ENCODE results near the gene MED13L.

MED13L gene

GRCh38 chr12:116068853-116069252 is 208.6 kb downstream of the MED13L start:
- ATAC-seq: no peak
- H3K27me3 Mint-ChIP-seq: no peaks in the 10 kb centered on the region
- H3K27ac Mint-ChIP-seq: peak overlapping the region; percentile 16
- no peak overlapping the region for H3K4me3 Mint-ChIP-seq
- H3K4me1 Mint-ChIP-seq: peaks cover 48% of the 10 kb centered on the region
- H3K36me3 Mint-ChIP-seq: no peaks in the 10 kb centered on the region
- no peaks in the 10 kb centered on the region for H3K9me3 Mint-ChIP-seq

- Mint-ChIP-seq H3K4me3 (no peak overlapping the region), H3K27ac (peak overlapping the region; percentile 16), H3K4me1 (peaks cover 48% of the 10 kb centered on the region), H3K36me3 (no peaks in the 10 kb centered on the region), H3K27me3 (no peaks in the 10 kb centered on the region), H3K9me3 (no peaks in the 10 kb centered on the region)
- no peak for ATAC-seq
Observed at GRCh38 chr12:116068371-116068770, 209.1 kb downstream of the MED13L start.

- no peaks in the 10 kb centered on the region for H3K9me3 Mint-ChIP-seq
- H3K4me1 Mint-ChIP-seq: peaks cover 48% of the 10 kb centered on the region
- H3K4me3 Mint-ChIP-seq: no peak overlapping the region
- H3K27ac Mint-ChIP-seq: peak overlapping the region; percentile 16
- no peak for ATAC-seq
- H3K36me3 Mint-ChIP-seq: no peaks in the 10 kb centered on the region
- no peaks in the 10 kb centered on the region for H3K27me3 Mint-ChIP-seq
Observed at GRCh38 chr12:116067892-116068291, 209.6 kb downstream of the MED13L start.

- peaks cover 54% of the 10 kb centered on the region for H3K4me1 Mint-ChIP-seq
- H3K4me3 Mint-ChIP-seq: no peak overlapping the region
- no peak overlapping the region for H3K27ac Mint-ChIP-seq
- H3K9me3 Mint-ChIP-seq: no peaks in the 10 kb centered on the region
- no peaks in the 10 kb centered on the region for H3K36me3 Mint-ChIP-seq
- ATAC-seq: peak; percentile 54
- no peaks in the 10 kb centered on the region for H3K27me3 Mint-ChIP-seq
Observed at GRCh38 chr12:116066381-116067230, 210.9 kb downstream of the MED13L start.

GRCh38 chr12:116065606-116066005 is 211.9 kb downstream of the MED13L start:
- Mint-ChIP-seq H3K27me3 (no peaks in the 10 kb centered on the region), H3K4me1 (peaks cover 57% of the 10 kb centered on the region), H3K9me3 (no peaks in the 10 kb centered on the region), H3K4me3 (no peak overlapping the region), H3K27ac (no peak overlapping the region), H3K36me3 (no peaks in the 10 kb centered on the region)
- ATAC-seq: no peak

- H3K9me3 Mint-ChIP-seq: no peaks in the 10 kb centered on the region
- H3K4me1 Mint-ChIP-seq: peaks cover 62% of the 10 kb centered on the region
- H3K27ac Mint-ChIP-seq: no peak overlapping the region
- no peaks in the 10 kb centered on the region for H3K36me3 Mint-ChIP-seq
- no peak for ATAC-seq
- no peaks in the 10 kb centered on the region for H3K27me3 Mint-ChIP-seq
- H3K4me3 Mint-ChIP-seq: no peak overlapping the region
Observed at GRCh38 chr12:116064493-116064892, 213.0 kb downstream of the MED13L start.

- H3K9me3 Mint-ChIP-seq: no peaks in the 10 kb centered on the region
- peaks cover 46% of the 10 kb centered on the region for H3K4me1 Mint-ChIP-seq
- H3K27me3 Mint-ChIP-seq: no peaks in the 10 kb centered on the region
- peak overlapping the region; percentile 37 for H3K27ac Mint-ChIP-seq
- no peak overlapping the region for H3K4me3 Mint-ChIP-seq
- no peak for ATAC-seq
- no peaks in the 10 kb centered on the region for H3K36me3 Mint-ChIP-seq
Observed at GRCh38 chr12:116062698-116063097, 214.8 kb downstream of the MED13L start.

GRCh38 chr12:116060764-116061163 is 216.7 kb downstream of the MED13L start:
- H3K4me1 Mint-ChIP-seq: peaks cover 30% of the 10 kb centered on the region
- H3K27me3 Mint-ChIP-seq: no peaks in the 10 kb centered on the region
- no peaks in the 10 kb centered on the region for H3K9me3 Mint-ChIP-seq
- H3K36me3 Mint-ChIP-seq: no peaks in the 10 kb centered on the region
- peak overlapping the region; percentile 65 for H3K4me3 Mint-ChIP-seq
- peak overlapping the region; percentile 54 for H3K27ac Mint-ChIP-seq
- peak; percentile 84 for ATAC-seq

GRCh38 chr12:116059904-116060303 is 217.6 kb downstream of the MED13L start:
- H3K4me3 Mint-ChIP-seq: no peak overlapping the region
- no peaks in the 10 kb centered on the region for H3K27me3 Mint-ChIP-seq
- no peak for ATAC-seq
- H3K36me3 Mint-ChIP-seq: no peaks in the 10 kb centered on the region
- peaks cover 27% of the 10 kb centered on the region for H3K4me1 Mint-ChIP-seq
- H3K9me3 Mint-ChIP-seq: no peaks in the 10 kb centered on the region
- H3K27ac Mint-ChIP-seq: no peak overlapping the region

GRCh38 chr12:116058574-116058973 is 218.9 kb downstream of the MED13L start:
- Mint-ChIP-seq H3K36me3 (no peaks in the 10 kb centered on the region), H3K9me3 (no peaks in the 10 kb centered on the region), H3K4me1 (peaks cover 36% of the 10 kb centered on the region), H3K27ac (no peak overlapping the region), H3K27me3 (no peaks in the 10 kb centered on the region), H3K4me3 (no peak overlapping the region)
- ATAC-seq: no peak

- H3K27ac Mint-ChIP-seq: no peak overlapping the region
- H3K36me3 Mint-ChIP-seq: no peaks in the 10 kb centered on the region
- no peak for ATAC-seq
- H3K4me1 Mint-ChIP-seq: peaks cover 41% of the 10 kb centered on the region
- no peak overlapping the region for H3K4me3 Mint-ChIP-seq
- no peaks in the 10 kb centered on the region for H3K9me3 Mint-ChIP-seq
- H3K27me3 Mint-ChIP-seq: no peaks in the 10 kb centered on the region
Observed at GRCh38 chr12:116057356-116057755, 220.1 kb downstream of the MED13L start.

- Mint-ChIP-seq H3K9me3 (no peaks in the 10 kb centered on the region), H3K27ac (no peak overlapping the region), H3K4me1 (peaks cover 39% of the 10 kb centered on the region), H3K27me3 (no peaks in the 10 kb centered on the region), H3K4me3 (no peak overlapping the region), H3K36me3 (no peaks in the 10 kb centered on the region)
- no peak for ATAC-seq
Observed at GRCh38 chr12:116055895-116056607, 221.4 kb downstream of the MED13L start.

- H3K36me3 Mint-ChIP-seq: no peaks in the 10 kb centered on the region
- H3K4me1 Mint-ChIP-seq: peaks cover 28% of the 10 kb centered on the region
- no peaks in the 10 kb centered on the region for H3K27me3 Mint-ChIP-seq
- no peak overlapping the region for H3K4me3 Mint-ChIP-seq
- no peak for ATAC-seq
- H3K9me3 Mint-ChIP-seq: no peaks in the 10 kb centered on the region
- H3K27ac Mint-ChIP-seq: no peak overlapping the region
Observed at GRCh38 chr12:116054280-116054679, 223.2 kb downstream of the MED13L start.

GRCh38 chr12:116053479-116054200 is 223.9 kb downstream of the MED13L start:
- Mint-ChIP-seq H3K36me3 (no peaks in the 10 kb centered on the region), H3K27ac (no peak overlapping the region), H3K9me3 (no peaks in the 10 kb centered on the region), H3K4me1 (peaks cover 28% of the 10 kb centered on the region), H3K4me3 (no peak overlapping the region), H3K27me3 (no peaks in the 10 kb centered on the region)
- no peak for ATAC-seq

GRCh38 chr12:116050275-116050674 is 227.2 kb downstream of the MED13L start:
- H3K27ac Mint-ChIP-seq: no peak overlapping the region
- peaks cover 37% of the 10 kb centered on the region for H3K4me1 Mint-ChIP-seq
- H3K4me3 Mint-ChIP-seq: no peak overlapping the region
- no peak for ATAC-seq
- no peaks in the 10 kb centered on the region for H3K9me3 Mint-ChIP-seq
- H3K36me3 Mint-ChIP-seq: peaks cover 8% of the 10 kb centered on the region
- no peaks in the 10 kb centered on the region for H3K27me3 Mint-ChIP-seq

All from stimulated activated memory B cell treated with anti-CD40 and anti-IgM and Interleukin-4, amounts not matched to agents 10 μg/mL and 1 μg/mL and 100 μg/mL, for 72 hours (primary cell).